ENCODE results near the gene AIDA.

Gene AIDA

GRCh38 chr1:222631611-222632208 lies 80.6 kb downstream of the AIDA start:
- Histone ChIP-seq H3K4me3 (no peak overlapping the region), H3K27ac (no peak overlapping the region)
- DNase-seq (ENCODE audit: low spot score), result no peak
- no peak for TF ChIP-seq CTCF (IDR thresholded peaks at IDR 0.05)

GRCh38 chr1:222629921-222630535 lies 82.3 kb downstream of the AIDA start:
- DNase-seq (ENCODE audit: low spot score), result no peak
- H3K27ac ChIP-seq, result peak overlapping the region; percentile 33 to 87
- TF ChIP-seq CTCF (IDR thresholded peaks at IDR 0.05), result no peak
- H3K4me3 ChIP-seq, result peak overlapping the region; percentile 28

GRCh38 chr1:222627232-222627631 lies 85.1 kb downstream of the AIDA start:
- TF ChIP-seq CTCF (IDR thresholded peaks at IDR 0.05), result no peak
- peak overlapping the region; percentile 64 to 67 for H3K27ac ChIP-seq
- no peak for DNase-seq (ENCODE audit: low spot score)
- H3K4me3 ChIP-seq, result no peak overlapping the region

GRCh38 chr1:222624214-222624613 lies 88.1 kb downstream of the AIDA start:
- DNase-seq (ENCODE audit: low spot score), result no peak
- TF ChIP-seq CTCF (IDR thresholded peaks at IDR 0.05), result no peak
- H3K27ac ChIP-seq, result no peak overlapping the region
- no peak overlapping the region for H3K4me3 ChIP-seq

GRCh38 chr1:222623458-222623857 lies 88.8 kb downstream of the AIDA start:
- DNase-seq (ENCODE audit: low spot score), result no peak
- TF ChIP-seq CTCF (IDR thresholded peaks at IDR 0.05), result no peak
- H3K27ac ChIP-seq, result no peak overlapping the region
- H3K4me3 ChIP-seq, result no peak overlapping the region

- no peak overlapping the region for H3K4me3 ChIP-seq
- no peak for TF ChIP-seq CTCF (IDR thresholded peaks at IDR 0.05)
- no peak overlapping the region for H3K27ac ChIP-seq
- DNase-seq (ENCODE audit: low spot score), result no peak
Measured at GRCh38 chr1:222622765-222623164, 89.5 kb downstream of the AIDA start.

- no peak overlapping the region for H3K27ac ChIP-seq
- no peak overlapping the region for H3K4me3 ChIP-seq
- TF ChIP-seq CTCF (IDR thresholded peaks at IDR 0.05), result no peak
- DNase-seq (ENCODE audit: low spot score), result no peak
Measured at GRCh38 chr1:222620566-222620965, 91.7 kb downstream of the AIDA start.

All from coronary artery (tissue), 2 donors.